ENCODE data around the gene CAMK2G.
A peak's percentile ranks its signal among the peaks of the same experiment; 100 is the strongest.

CAMK2G gene

GRCh38 chr10:73771722-73772280, 102.6 kb downstream of the CAMK2G start:
- peak; percentile 81 for DNase-seq (ENCODE audit: low spot score)

- DNase-seq (ENCODE audit: low spot score) = no peak
Measured at GRCh38 chr10:73769396-73769795, 105.0 kb downstream of the CAMK2G start.

GRCh38 chr10:73768881-73769280, 105.5 kb downstream of the CAMK2G start:
- DNase-seq (ENCODE audit: low spot score) = peak; percentile 65

- DNase-seq (ENCODE audit: low spot score) = no peak
Measured at GRCh38 chr10:73765066-73765465, 109.3 kb downstream of the CAMK2G start.

- DNase-seq (ENCODE audit: low spot score) = peak; percentile 50
Measured at GRCh38 chr10:73763343-73763742, 111.0 kb downstream of the CAMK2G start.

- DNase-seq (ENCODE audit: low spot score) = no peak
Measured at GRCh38 chr10:73762915-73763314, 111.4 kb downstream of the CAMK2G start.
